GM19397 (cell line): ENCODE results near the gene ATP6V0E1.
A peak's percentile ranks its signal among the peaks of the same experiment; 100 is the strongest.

Experiments
- ATAC-seq: cut with Tn5 transposase; IDR thresholded peaks from one replicate; pipeline ENCODE4 v1.9.1; 2021; ENCODE audit warnings: mild to moderate bottlenecking, moderate library complexity; ENCODE audit not compliant: unreplicated experiment

ATP6V0E1 gene

GRCh38 chr5:172983542-172984243 lies at the start of gene ATP6V0E1:
ATP6V0E1 (plus strand) TSS chr5:172983771; CDS start chr5:172983861, 90 bp downstream.
- peak; percentile 90 for ATAC-seq

GRCh38 chr5:172935096-172935495 lies 48.5 kb upstream of the ATP6V0E1 start:
- ATAC-seq = no peak

- ATAC-seq = no peak
Observed at GRCh38 chr5:172936401-172936800, 47.2 kb upstream of the ATP6V0E1 start.

GRCh38 chr5:172939071-172939470 lies 44.5 kb upstream of the ATP6V0E1 start:
- ATAC-seq = no peak

- ATAC-seq = no peak
Observed at GRCh38 chr5:172939611-172940267, 43.8 kb upstream of the ATP6V0E1 start.

- no peak for ATAC-seq
Observed at GRCh38 chr5:172940268-172941066, 43.1 kb upstream of the ATP6V0E1 start.

GRCh38 chr5:172941067-172941516 lies 42.5 kb upstream of the ATP6V0E1 start:
- no peak for ATAC-seq

- ATAC-seq = no peak
Observed at GRCh38 chr5:172942556-172942955, 41.0 kb upstream of the ATP6V0E1 start.

- no peak for ATAC-seq
Observed at GRCh38 chr5:172943283-172943841, 40.2 kb upstream of the ATP6V0E1 start.

GRCh38 chr5:172943906-172944305 lies 39.7 kb upstream of the ATP6V0E1 start:
- ATAC-seq = no peak

GRCh38 chr5:172944741-172945140 lies 38.8 kb upstream of the ATP6V0E1 start:
- ATAC-seq = no peak

GRCh38 chr5:172945151-172945550 lies 38.4 kb upstream of the ATP6V0E1 start:
- ATAC-seq = no peak

GRCh38 chr5:172946146-172946545 lies 37.4 kb upstream of the ATP6V0E1 start:
- ATAC-seq = no peak

- ATAC-seq = no peak
Observed at GRCh38 chr5:172949426-172949825, 34.1 kb upstream of the ATP6V0E1 start.

GRCh38 chr5:172950176-172950965 lies 33.2 kb upstream of the ATP6V0E1 start:
- ATAC-seq = no peak

GRCh38 chr5:172951371-172952033 lies 32.1 kb upstream of the ATP6V0E1 start:
- ATAC-seq = no peak

GRCh38 chr5:172952034-172952511 lies 31.5 kb upstream of the ATP6V0E1 start:
- ATAC-seq = no peak

GRCh38 chr5:172953776-172954675 lies 29.5 kb upstream of the ATP6V0E1 start:
- no peak for ATAC-seq

- ATAC-seq = no peak
Observed at GRCh38 chr5:172954751-172955159, 28.8 kb upstream of the ATP6V0E1 start.
